NB4 (cell line): ENCODE results near the gene ADAMTS3.

Experiments used
- DNase-seq: peaks from one replicate; pipeline ENCODE4 v3.0.0; 2010; ENCODE audit warnings: low read depth
- H3K4me3 ChIP-seq: one replicate; pipeline ENCODE4 v1.5.1; 2011; ENCODE audit warnings: mild to moderate bottlenecking, low read depth, low read length, moderate library complexity
- CTCF ChIP-seq: IDR thresholded peaks from one replicate; pipeline ENCODE4 v1.5.1; 2012; ENCODE audit warnings: low read depth, low read length
- MAX ChIP-seq: IDR thresholded peaks from 2 replicates; pipeline ENCODE4 v1.6.1; 2011; ENCODE audit warnings: low read depth, low read length
- MYC ChIP-seq: IDR thresholded peaks from 2 replicates; pipeline ENCODE4 v1.6.1; 2011; ENCODE audit warnings: low read depth, low read length
- POLR2A ChIP-seq: IDR thresholded peaks from 2 replicates; pipeline ENCODE4 v1.6.1; 2011; ENCODE audit warnings: mild to moderate bottlenecking; ENCODE audit not compliant: insufficient read length; ENCODE audit errors: extremely low read depth

Gene ADAMTS3

DNA sequence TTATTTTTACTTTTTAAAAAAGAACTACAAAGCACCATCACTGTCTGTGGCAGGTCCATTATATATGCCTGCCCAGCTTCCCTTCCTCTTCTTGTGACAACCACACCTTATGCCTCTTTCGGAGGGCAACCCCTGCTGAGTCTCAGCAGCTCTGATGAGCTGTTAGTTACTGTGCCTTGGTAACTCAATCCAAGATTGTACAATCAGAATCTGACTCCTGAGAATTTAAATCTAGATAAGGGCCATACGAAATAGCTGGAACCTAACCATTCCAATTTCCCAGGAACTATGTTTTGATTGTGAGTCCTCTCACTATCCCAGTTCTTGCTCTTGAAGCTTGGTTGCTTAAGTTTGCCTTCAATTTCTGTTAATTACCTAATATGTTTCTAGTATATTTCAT, 61.9 kb downstream of the ADAMTS3 start:
- DNase-seq, result no peak
- TF ChIP-seq POLR2A (no peak), CTCF (no peak), MYC (no peak), MAX (no peak)
- H3K4me3 ChIP-seq, result no peak overlapping the region

GRCh38 chr4:72505314-72505744, 63.7 kb downstream of the ADAMTS3 start:
- TF ChIP-seq MYC, result no peak
- TF ChIP-seq POLR2A, result no peak
- TF ChIP-seq CTCF, result peak; percentile 64
- no peak for TF ChIP-seq MAX
- no peak overlapping the region for H3K4me3 ChIP-seq
- DNase-seq, result peak; percentile 44

- no peak overlapping the region for H3K4me3 ChIP-seq
- DNase-seq, result no peak
- TF ChIP-seq MYC, result no peak
- TF ChIP-seq CTCF, result no peak
- no peak for TF ChIP-seq MAX
- TF ChIP-seq POLR2A, result no peak
Observed at GRCh38 chr4:72500214-72500613, 68.8 kb downstream of the ADAMTS3 start.

- TF ChIP-seq MAX (no peak), MYC (no peak), CTCF (no peak), POLR2A (no peak)
- no peak for DNase-seq
- no peak overlapping the region for H3K4me3 ChIP-seq
Observed at GRCh38 chr4:72496119-72496518, 72.9 kb downstream of the ADAMTS3 start.

- no peak overlapping the region for H3K4me3 ChIP-seq
- TF ChIP-seq POLR2A (no peak), MYC (no peak), MAX (no peak), CTCF (no peak)
- no peak for DNase-seq
Observed at GRCh38 chr4:72494156-72494555, 74.9 kb downstream of the ADAMTS3 start.

- H3K4me3 ChIP-seq, result no peak overlapping the region
- DNase-seq, result no peak
- TF ChIP-seq CTCF (no peak), MAX (no peak), POLR2A (no peak), MYC (no peak)
Observed at GRCh38 chr4:72489267-72489666, 79.8 kb downstream of the ADAMTS3 start.
